OCI-LY7 (cell line): ENCODE results near the gene RGS17. TPM values are rescaled to one million over a fixed set of nuclear protein-coding genes. Genes with fewer than 3 reads are reported as not detected.

ENCODE experiments used
- Bru-seq: library from RNA; stranded (reverse); fragments of 400-500 nt; gene quantifications from one replicate; lab custom pipeline; 2021; lab: Mats Ljungman, UMichigan
- BruChase-seq, 2 experiments: library from RNA; stranded (reverse); fragments of 400-500 nt; gene quantifications; one replicate each; lab custom pipeline; 2021; lab: Mats Ljungman, UMichigan
- BruUV-seq: library from RNA; stranded (reverse); fragments of 400-500 nt; replicated peaks from 2 replicates; lab custom pipeline; 2021; lab: Mats Ljungman, UMichigan
- CTCF ChIA-PET: fragments of 300-600 bp; sonication (Branson Sonifier 250); formaldehyde crosslinking; loops from one replicate; lab custom pipeline; 2022; ENCODE audit warnings: antibody characterized with exemption; ENCODE audit not compliant: unreplicated experiment; lab: Charles Lee
- POLR2A ChIA-PET: fragments of 300-600 bp; sonication (Branson Sonifier 250); formaldehyde crosslinking; loops from one replicate; lab custom pipeline; 2022; ENCODE audit warnings: antibody characterized with exemption; lab: Charles Lee
- DNase-seq: peaks from one replicate; pipeline ENCODE4 v3.0.0-alpha.2; 2015; ENCODE audit warnings: low spot score
- H2AFZ ChIP-seq: fragments of 200-600 bp; sonication (generic), shearing (Covaris generic); 2 replicates; pipeline ENCODE4 v1.6.1; 2014; ENCODE audit warnings: mild to moderate bottlenecking, antibody characterized with exemption, low read length, moderate library complexity
- H3K27ac ChIP-seq: fragments of 200-600 bp; sonication (generic); 2 replicates; pipeline ENCODE4 v1.5.1; 2014; ENCODE audit warnings: mixed run types, low read depth, mild to moderate bottlenecking, moderate library complexity, low read length, inconsistent platforms; ENCODE audit not compliant: poor library complexity, severe bottlenecking
- H3K36me3 ChIP-seq: fragments of 200-600 bp; sonication (generic); 2 replicates; pipeline ENCODE4 v1.6.1; 2014; ENCODE audit warnings: mild to moderate bottlenecking, antibody characterized with exemption, low read length, moderate library complexity, mixed read lengths; ENCODE audit not compliant: insufficient read depth
- H3K4me1 ChIP-seq: fragments of 200-600 bp; sonication (generic); 2 replicates; pipeline ENCODE4 v1.5.1; 2014; ENCODE audit warnings: mild to moderate bottlenecking, low read length; ENCODE audit not compliant: insufficient read depth, poor library complexity, severe bottlenecking
- H3K4me2 ChIP-seq: fragments of 200-600 bp; sonication (generic); 2 replicates; pipeline ENCODE4 v1.6.1; 2014; ENCODE audit warnings: mild to moderate bottlenecking, low read length
- H3K4me3 ChIP-seq: fragments of 200-600 bp; sonication (generic); 2 replicates; pipeline ENCODE4 v1.5.1; 2014; ENCODE audit warnings: mild to moderate bottlenecking, low read depth, low read length; ENCODE audit not compliant: poor library complexity, severe bottlenecking
- H3K79me2 ChIP-seq: fragments of 200-600 bp; sonication (generic); 2 replicates; pipeline ENCODE4 v1.6.1; 2016; ENCODE audit warnings: low read depth, mild to moderate bottlenecking, low read length, moderate library complexity, mixed read lengths; ENCODE audit not compliant: insufficient read depth
- H3K9me2 ChIP-seq: fragments of 200-600 bp; sonication (generic); 2 replicates; pipeline ENCODE4 v1.6.1; 2016; ENCODE audit warnings: mild to moderate bottlenecking, low read length, mixed read lengths; ENCODE audit not compliant: insufficient read depth
- H3K9me3 ChIP-seq: fragments of 200-600 bp; sonication (generic); 2 replicates; pipeline ENCODE4 v1.6.1; 2014; ENCODE audit warnings: mild to moderate bottlenecking, mixed run types, low read length, mixed read lengths
- H4K20me1 ChIP-seq: fragments of 200-600 bp; sonication (generic); 2 replicates; pipeline ENCODE4 v1.6.1; 2014; ENCODE audit warnings: mild to moderate bottlenecking, antibody characterized with exemption, low read length, moderate library complexity, mixed read lengths; ENCODE audit not compliant: insufficient read depth
- EZH2phosphoT487 ChIP-seq: fragments of 200-600 bp; sonication (generic); IDR thresholded peaks from 2 replicates; pipeline ENCODE4 v1.6.1; 2018; ENCODE audit warnings: low read depth, borderline replicate concordance, mild to moderate bottlenecking, mixed run types, antibody characterized with exemption, low read length, moderate library complexity, mixed read lengths
- intact Hi-C: fragments of 100-400 bp; cut with micrococcal nuclease; formaldehyde crosslinking; loops from one replicate; pipeline ENCODE4 v1.10.0; 2022; ENCODE audit not compliant: unreplicated experiment
- long read RNA-seq: library from polyadenylated mRNA; stranded (forward); transcript quantifications from one replicate; pipeline ENCODE4 v2.0.0, GENCODE V29; 2022
- total RNA-seq, 2 experiments: library from RNA; depleted of rRNA in 1 of 2; stranded (reverse); fragments of >200 nt in 1 of 2; shearing (Covaris generic) in 1 of 2; gene quantifications; 2 replicates each; pipeline ENCODE4 v1.2.3, GENCODE V29; 2014 to 2022
- TF ChIP-seq, protein P1 (sequence below): fragments of 200-600 bp; sonication (generic); conservative IDR thresholded peaks from 2 replicates; pipeline ENCODE4 v1.5.1; 2014; ENCODE audit warnings: mild to moderate bottlenecking, antibody characterized with exemption, low read length, moderate library complexity, mixed read lengths

Gene RGS17, protein sequence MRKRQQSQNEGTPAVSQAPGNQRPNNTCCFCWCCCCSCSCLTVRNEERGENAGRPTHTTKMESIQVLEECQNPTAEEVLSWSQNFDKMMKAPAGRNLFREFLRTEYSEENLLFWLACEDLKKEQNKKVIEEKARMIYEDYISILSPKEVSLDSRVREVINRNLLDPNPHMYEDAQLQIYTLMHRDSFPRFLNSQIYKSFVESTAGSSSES
- total RNA-seq (2014; rRNA removed; shearing (Covaris generic)) = 0.03 TPM in 1 of 2 replicates, not detected in the other
- not detected in 2 replicates for total RNA-seq (2022)
- Bru-seq, nascent RNA = percentile 1 among the genes with signal in this experiment
- BruChase-seq, experiment 1, labeled RNA remaining after a 6-hour chase = not detected
- percentile 2 among the genes with signal in this experiment for BruChase-seq, experiment 2, labeled RNA remaining after a 2-hour chase
- long read RNA-seq = 0 reads

DNA sequence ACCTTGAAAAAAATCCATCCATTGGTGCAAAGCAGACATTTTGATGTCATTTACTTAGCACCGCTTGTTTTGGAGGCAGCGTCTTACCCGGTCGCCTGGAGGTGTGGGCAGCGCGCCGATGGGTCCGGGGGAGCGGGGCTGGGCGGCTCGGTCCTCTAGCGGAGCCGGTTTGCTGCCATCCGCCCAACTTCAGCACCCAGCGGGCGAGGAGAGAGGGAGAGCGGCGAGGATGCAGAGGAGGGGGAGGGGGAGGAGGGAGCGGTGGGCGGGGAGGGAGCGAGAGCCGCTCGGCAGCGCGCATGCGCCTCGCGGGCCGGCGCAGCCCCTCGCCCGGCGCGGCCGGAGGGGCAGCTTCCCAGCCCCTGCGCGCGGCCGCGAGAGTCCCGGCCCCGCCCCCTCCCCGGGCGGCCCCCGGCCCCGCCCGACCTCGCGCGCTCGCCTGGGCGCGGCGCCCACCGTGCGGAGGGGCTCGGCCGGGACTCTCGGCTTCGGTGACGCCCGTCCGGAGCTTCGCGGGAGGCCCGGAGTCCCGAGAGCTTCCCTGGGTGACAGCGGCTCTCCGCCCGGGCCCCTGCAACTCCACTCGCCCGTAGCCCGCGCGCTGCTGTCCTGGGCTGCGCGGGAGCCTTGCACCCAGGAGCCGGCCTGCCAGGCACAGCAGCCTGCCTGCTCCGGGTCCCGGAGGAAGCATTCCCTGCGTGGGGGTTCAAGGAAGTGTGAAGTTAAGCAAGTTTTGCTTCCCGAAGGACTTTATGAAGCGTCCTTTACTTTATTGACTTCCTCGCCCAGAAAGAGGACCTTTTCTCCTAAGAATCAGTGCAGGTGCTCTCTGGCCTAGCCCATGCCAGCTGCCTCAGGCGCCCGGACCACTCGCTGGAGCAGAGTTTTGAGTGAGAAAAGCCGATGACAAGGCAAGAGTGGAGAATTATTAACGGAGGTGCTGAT lies at the start of gene RGS17:
Gene RGS17, minus strand, starts transcription at position 246 of the 945 bp plus-strand sequence. CDS start 87,264 bp downstream, outside the sequence.
- DNase-seq = no peak
- POLR2A ChIA-PET = no interaction called here
- CTCF ChIA-PET = no interaction called here
- H3K4me3 ChIP-seq = no peak within 1 kb of the TSS
- no peaks in the 10 kb centered on the region for H3K36me3 ChIP-seq
- no peaks in the 10 kb centered on the region for H3K79me2 ChIP-seq
- no peak within 1 kb of the TSS for H3K4me2 ChIP-seq
- H3K27ac ChIP-seq = no peak within 1 kb of the TSS
- no TSS peak for BruUV-seq
- no peak within 1 kb of the TSS for H2AFZ ChIP-seq
- no peaks in the 10 kb centered on the region for H4K20me1 ChIP-seq
- no peaks in the 10 kb centered on the region for H3K4me1 ChIP-seq
- H3K9me2 ChIP-seq = no peaks in the 10 kb centered on the region
- no peaks in the 10 kb centered on the region for H3K9me3 ChIP-seq
- TF ChIP-seq, protein P1, sequence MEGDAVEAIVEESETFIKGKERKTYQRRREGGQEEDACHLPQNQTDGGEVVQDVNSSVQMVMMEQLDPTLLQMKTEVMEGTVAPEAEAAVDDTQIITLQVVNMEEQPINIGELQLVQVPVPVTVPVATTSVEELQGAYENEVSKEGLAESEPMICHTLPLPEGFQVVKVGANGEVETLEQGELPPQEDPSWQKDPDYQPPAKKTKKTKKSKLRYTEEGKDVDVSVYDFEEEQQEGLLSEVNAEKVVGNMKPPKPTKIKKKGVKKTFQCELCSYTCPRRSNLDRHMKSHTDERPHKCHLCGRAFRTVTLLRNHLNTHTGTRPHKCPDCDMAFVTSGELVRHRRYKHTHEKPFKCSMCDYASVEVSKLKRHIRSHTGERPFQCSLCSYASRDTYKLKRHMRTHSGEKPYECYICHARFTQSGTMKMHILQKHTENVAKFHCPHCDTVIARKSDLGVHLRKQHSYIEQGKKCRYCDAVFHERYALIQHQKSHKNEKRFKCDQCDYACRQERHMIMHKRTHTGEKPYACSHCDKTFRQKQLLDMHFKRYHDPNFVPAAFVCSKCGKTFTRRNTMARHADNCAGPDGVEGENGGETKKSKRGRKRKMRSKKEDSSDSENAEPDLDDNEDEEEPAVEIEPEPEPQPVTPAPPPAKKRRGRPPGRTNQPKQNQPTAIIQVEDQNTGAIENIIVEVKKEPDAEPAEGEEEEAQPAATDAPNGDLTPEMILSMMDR = no peak
- TF ChIP-seq EZH2phosphoT487 = no peak
- intact Hi-C loops = no loop called here

GRCh38 chr6:153172815-153173214 lies 41.7 kb upstream of the RGS17 start:
- intact Hi-C loops = no loop called here
- CTCF ChIA-PET = no interaction called here
- H3K79me2 ChIP-seq = no peaks in the 10 kb centered on the region

More at GRCh38 chr6:153172815-153173214, 41.7 kb upstream of the RGS17 start:
- Histone ChIP-seq H3K4me3 (no peak overlapping the region), H3K27ac (no peak overlapping the region), H4K20me1 (no peaks in the 10 kb centered on the region), H3K36me3 (no peaks in the 10 kb centered on the region), H2AFZ (no peak overlapping the region), H3K4me2 (no peak overlapping the region), H3K4me1 (no peaks in the 10 kb centered on the region), H3K9me3 (no peaks in the 10 kb centered on the region), H3K9me2 (no peaks in the 10 kb centered on the region)
- TF ChIP-seq EZH2phosphoT487 = no peak
- TF ChIP-seq, protein P1 = no peak
- POLR2A ChIA-PET = interaction anchor here (0.7 kb wide), 1 partner anchor 455 kb away, joined by 3 read pairs; no protein-coding TSS in a partner anchor
- no peak for DNase-seq
- no TSS peak for BruUV-seq
